Hepatocyte (in vitro differentiated cells): ENCODE results near the gene PPP4R4. TPM values are rescaled to one million over a fixed set of nuclear protein-coding genes. Genes with fewer than 3 reads are reported as not detected.

Experiments used
- DNase-seq: peaks from one replicate; pipeline ENCODE4 v3.0.0-alpha.2; 2016; ENCODE audit warnings: low spot score
- H2AFZ ChIP-seq: fragments of 200-600 bp; sonication (generic); 2 replicates; pipeline ENCODE4 v1.6.0; 2016; ENCODE audit warnings: antibody characterized with exemption, mild to moderate bottlenecking
- H3K27ac ChIP-seq: fragments of 200-600 bp; sonication (generic); 2 replicates; pipeline ENCODE4 v1.5.1; 2016; ENCODE audit warnings: mild to moderate bottlenecking
- H3K27me3 ChIP-seq: fragments of 200-600 bp; sonication (generic); 2 replicates; pipeline ENCODE4 v1.6.1; 2016
- H3K36me3 ChIP-seq: fragments of 200-600 bp; sonication (generic); replicated peaks from 2 replicates; pipeline ENCODE4 v1.5.1; 2016; ENCODE audit warnings: low read depth; ENCODE audit not compliant: insufficient read depth
- H3K4me1 ChIP-seq: fragments of 200-600 bp; sonication (generic); 2 replicates; pipeline ENCODE4 v1.5.1; 2016; ENCODE audit warnings: mild to moderate bottlenecking, moderate library complexity; ENCODE audit not compliant: insufficient read depth
- H3K4me2 ChIP-seq: fragments of 200-600 bp; sonication (generic); 2 replicates; pipeline ENCODE4 v1.6.0; 2016
- H3K4me3 ChIP-seq: fragments of 200-600 bp; sonication (generic); 2 replicates; pipeline ENCODE4 v1.5.1; 2016; ENCODE audit warnings: mild to moderate bottlenecking
- H3K79me2 ChIP-seq: fragments of 200-600 bp; sonication (generic); 2 replicates; pipeline ENCODE4 v1.6.0; 2017; ENCODE audit warnings: mild to moderate bottlenecking
- H3K9me2 ChIP-seq: fragments of 200-600 bp; sonication (generic); replicated peaks from 2 replicates; pipeline ENCODE4 v1.6.0; 2017; ENCODE audit warnings: mild to moderate bottlenecking; ENCODE audit not compliant: insufficient read depth
- H3K9me3 ChIP-seq: fragments of 200-600 bp; sonication (generic); 2 replicates; pipeline ENCODE4 v1.5.1; 2016; ENCODE audit warnings: low read depth, mild to moderate bottlenecking
- H4K20me1 ChIP-seq: fragments of 200-600 bp; sonication (generic); 2 replicates; pipeline ENCODE4 v1.6.0; 2016; ENCODE audit warnings: mild to moderate bottlenecking; ENCODE audit not compliant: insufficient read depth, poor library complexity, severe bottlenecking
- CTCF ChIP-seq: fragments of 200-600 bp; sonication (generic); IDR thresholded peaks from 2 replicates; pipeline ENCODE4 v1.5.1; 2016; ENCODE audit warnings: antibody characterized with exemption, mild to moderate bottlenecking; ENCODE audit not compliant: poor library complexity
- EZH2 ChIP-seq: fragments of 200-600 bp; sonication (generic); IDR thresholded peaks from 2 replicates; pipeline ENCODE4 v1.6.1; 2016; ENCODE audit warnings: antibody characterized with exemption, mild to moderate bottlenecking, borderline replicate concordance
- EZH2phosphoT487 ChIP-seq: fragments of 200-600 bp; sonication (generic); IDR thresholded peaks from one replicate; pipeline ENCODE4 v1.6.1; 2018; ENCODE audit warnings: antibody characterized with exemption, mild to moderate bottlenecking, low read depth, moderate library complexity; ENCODE audit not compliant: unreplicated experiment, severe bottlenecking
- WGBS: methylation state at CpG from one replicate; pipeline ENCODE4 v1.1.6; 2016; ENCODE audit warnings: low lambda C conversion rate; ENCODE audit errors: missing lambda C conversion rate; 5-methylcytosine and 5-hydroxymethylcytosine counted together
- polyA plus RNA-seq: library from polyadenylated mRNA; unstranded; fragments of >200 nt; fragmentation: Nextera tagmentation; extraction: Ambion mirVana; gene quantifications from 2 replicates; pipeline ENCODE4 v1.2.1, GENCODE V29; 2016
- total RNA-seq: library from RNA; depleted of rRNA; stranded (reverse); fragments of >200 nt; gene quantifications from 2 replicates; pipeline ENCODE4 v1.2.3, GENCODE V29; 2014

The PPP4R4 gene
- total and polyA plus RNA-seq, 2 experiments from 2014 or later = 1.0 to 3.8 TPM

DNA sequence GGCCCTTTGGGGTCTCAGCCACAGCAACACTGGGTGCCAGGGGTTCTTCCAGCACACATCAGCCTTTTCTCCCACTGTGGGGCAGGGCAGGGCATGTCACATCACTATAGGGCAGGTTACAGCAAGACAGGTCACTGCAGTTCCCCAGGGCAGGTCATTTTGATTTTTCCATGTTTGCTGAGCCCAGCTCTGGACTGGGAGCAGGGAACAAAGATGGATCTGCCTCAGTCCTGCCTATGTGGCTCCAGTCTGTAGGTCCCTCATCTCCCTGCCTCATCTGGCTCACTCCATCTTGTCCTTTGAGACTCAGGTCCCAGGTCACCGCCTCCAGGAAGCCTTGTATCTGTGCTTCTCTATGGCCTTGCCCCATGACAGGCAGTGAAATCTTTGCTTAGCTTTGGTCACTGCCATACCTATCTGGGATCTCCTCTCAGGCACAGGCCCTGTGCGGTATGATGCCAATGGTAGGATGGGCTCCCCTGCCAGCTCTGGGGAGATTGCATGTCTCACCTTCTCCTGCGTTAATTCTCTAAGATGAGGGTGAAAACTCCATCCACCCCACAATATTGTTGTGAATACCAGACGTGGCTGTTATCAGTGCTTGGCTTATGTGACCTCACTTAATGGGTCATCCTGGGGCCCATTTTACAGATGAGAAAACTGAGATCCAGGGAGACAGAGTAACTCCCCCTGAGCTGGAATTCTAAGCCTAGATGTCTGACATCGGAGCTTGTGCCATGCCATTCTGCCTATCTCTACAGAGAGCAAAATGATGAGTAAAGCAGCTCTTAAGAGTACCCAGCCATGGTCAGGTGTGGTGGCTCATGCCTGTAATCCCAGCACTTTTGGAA, 147.5 kb downstream of the PPP4R4 start:
- H3K4me3 ChIP-seq = no peak overlapping the region
- no peaks in the 10 kb centered on the region for H3K79me2 ChIP-seq

DNA sequence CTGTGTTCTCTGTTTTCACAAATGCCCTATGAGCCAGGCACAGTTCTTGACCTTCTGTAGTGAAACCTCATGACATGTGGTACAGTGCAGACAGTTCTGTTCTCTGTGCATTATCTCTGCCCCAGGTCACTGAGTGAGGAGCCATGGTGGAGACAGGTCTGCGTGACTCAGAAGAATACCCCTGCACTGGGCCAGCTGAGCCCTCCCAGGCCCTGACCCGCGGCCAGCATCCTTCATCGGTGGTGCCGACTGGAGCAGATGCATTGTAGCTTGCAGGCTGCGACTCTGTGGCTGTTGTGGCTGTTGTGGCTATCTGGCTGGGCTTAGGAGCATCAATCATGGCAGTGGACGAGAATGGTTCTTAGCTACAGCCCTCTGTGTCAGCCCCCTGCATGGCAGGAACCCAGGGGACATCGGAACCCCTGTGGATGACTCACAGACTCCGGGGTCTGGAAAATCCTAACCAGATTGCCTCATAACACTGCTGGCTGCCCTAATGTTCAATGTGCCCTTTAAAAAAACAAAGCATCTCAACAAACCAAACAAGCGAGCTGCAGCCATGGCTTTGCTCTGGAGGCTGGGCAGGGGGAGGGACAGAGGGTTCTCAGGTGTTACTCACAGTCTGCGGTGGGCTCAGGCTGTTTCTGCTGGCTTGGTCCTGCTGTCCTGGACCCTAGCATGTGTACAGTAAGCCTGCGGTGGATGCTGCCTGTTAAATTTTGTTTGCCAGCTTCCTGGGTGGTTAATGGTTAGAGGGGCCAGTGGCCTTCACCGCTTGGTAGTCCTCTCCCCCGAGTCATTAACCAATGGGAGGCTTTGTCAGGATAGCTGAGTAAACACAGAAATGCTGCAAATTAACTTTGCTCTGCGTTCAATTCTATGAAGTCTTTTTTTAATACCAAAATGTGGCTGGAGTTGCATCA, 148.8 kb downstream of the PPP4R4 start, which contains the start of gene SERPINA6:
TSS of gene SERPINA6 (minus strand) at position 689 of the 923 bp plus-strand sequence. CDS start 8,688 bp downstream, outside the sequence.
- TF ChIP-seq EZH2phosphoT487 (no peak), CTCF (no peak), EZH2 (no peak)
- WGBS = 72% methylated on average over 15 of the region's 15 CpGs
- no peak within 1 kb of the TSS for H2AFZ ChIP-seq
- no peaks in the 10 kb centered on the region for H4K20me1 ChIP-seq
- H3K4me2 ChIP-seq = peak within 1 kb of the TSS; percentile 56
- H3K9me3 ChIP-seq = no peaks in the 10 kb centered on the region
- H3K27me3 ChIP-seq = no peaks in the 10 kb centered on the region
- no peaks in the 10 kb centered on the region for H3K4me1 ChIP-seq
- no peak within 1 kb of the TSS for H3K4me3 ChIP-seq
- H3K79me2 ChIP-seq = no peaks in the 10 kb centered on the region
- peak within 1 kb of the TSS; percentile 83 for H3K27ac ChIP-seq
- no peaks in the 10 kb centered on the region for H3K36me3 ChIP-seq
- no peaks in the 10 kb centered on the region for H3K9me2 ChIP-seq
- DNase-seq = peak; percentile 39

More for the DNA sequence above, 147.5 kb downstream of the PPP4R4 start:
- DNase-seq = no peak
- Histone ChIP-seq H3K9me3 (no peaks in the 10 kb centered on the region), H3K4me2 (no peak overlapping the region), H3K4me1 (no peaks in the 10 kb centered on the region), H3K36me3 (no peaks in the 10 kb centered on the region), H3K9me2 (no peaks in the 10 kb centered on the region), H3K27me3 (no peaks in the 10 kb centered on the region), H3K27ac (peak overlapping the region; percentile 83), H4K20me1 (no peaks in the 10 kb centered on the region), H2AFZ (no peak overlapping the region)
- no peak for TF ChIP-seq EZH2
- WGBS = 86% methylated on average over 5 of the region's 5 CpGs

DNA sequence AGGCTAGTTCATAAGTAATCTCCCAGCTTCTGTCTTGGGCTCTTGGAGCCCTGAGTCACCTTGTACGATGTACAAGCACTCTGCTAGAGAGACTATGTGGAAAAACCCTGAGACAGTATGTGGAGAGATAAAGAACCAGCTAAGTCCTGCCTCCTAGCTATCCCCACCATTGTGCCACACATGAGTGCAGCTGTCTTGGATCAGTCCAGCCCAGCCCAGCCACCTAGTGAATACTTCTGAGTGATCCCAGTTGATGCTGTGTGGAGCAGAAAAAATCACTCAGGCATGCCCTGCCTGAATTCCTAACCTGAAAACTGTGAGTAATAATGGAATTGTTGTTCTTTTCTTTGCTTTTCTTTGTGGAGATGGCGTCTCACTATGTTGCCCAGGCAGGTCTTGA, 154.1 kb downstream of the PPP4R4 start:
- Histone ChIP-seq H3K9me3 (no peaks in the 10 kb centered on the region), H3K4me3 (no peak overlapping the region), H3K36me3 (no peaks in the 10 kb centered on the region), H3K9me2 (no peaks in the 10 kb centered on the region), H2AFZ (no peak overlapping the region), H3K4me2 (no peak overlapping the region), H3K4me1 (no peaks in the 10 kb centered on the region), H3K27me3 (no peaks in the 10 kb centered on the region), H3K79me2 (no peaks in the 10 kb centered on the region), H4K20me1 (no peaks in the 10 kb centered on the region), H3K27ac (no peak overlapping the region)
- WGBS = 89% methylated on average over 2 of the region's 2 CpGs
- no peak for DNase-seq
- TF ChIP-seq EZH2 = no peak

Other genes with a start within 250 kb of the PPP4R4 start
- not detected in 2 replicates for gene FAM181A, start 247.0 kb upstream of the PPP4R4 start, total RNA-seq
- 0.90 TPM in 1 of 2 replicates, not detected in the other for gene FAM181A, start 247.0 kb upstream of the PPP4R4 start, polyA plus RNA-seq
- 0.53 and 1.8 TPM in 2 replicates for gene ASB2, start 197.8 kb upstream of the PPP4R4 start, total RNA-seq
- gene ASB2, start 197.8 kb upstream of the PPP4R4 start, polyA plus RNA-seq = 0.27 and 0.32 TPM in 2 replicates
- not detected in 2 replicates for gene CCDC197, start 177.0 kb upstream of the PPP4R4 start, total RNA-seq
- gene CCDC197, start 177.0 kb upstream of the PPP4R4 start, polyA plus RNA-seq = not detected in 2 replicates
- 2.1 and 2.7 TPM in 2 replicates for gene OTUB2, start 148.0 kb upstream of the PPP4R4 start, total RNA-seq
- gene OTUB2, start 148.0 kb upstream of the PPP4R4 start, polyA plus RNA-seq = 1.5 and 2.8 TPM in 2 replicates
- 127 and 134 TPM in 2 replicates for gene DDX24, start 93.1 kb upstream of the PPP4R4 start, total RNA-seq
- 125 and 145 TPM in 2 replicates for gene DDX24, start 93.1 kb upstream of the PPP4R4 start, polyA plus RNA-seq
- 16.7 and 18.9 TPM in 2 replicates for gene IFI27L1, start 93.0 kb upstream of the PPP4R4 start, total RNA-seq
- gene IFI27L1, start 93.0 kb upstream of the PPP4R4 start, polyA plus RNA-seq = 29.4 and 32.1 TPM in 2 replicates
- 1.1 and 1.8 TPM in 2 replicates for gene IFI27, start 63.6 kb upstream of the PPP4R4 start, total RNA-seq
- 6.7 and 7.3 TPM in 2 replicates for gene IFI27, start 63.6 kb upstream of the PPP4R4 start, polyA plus RNA-seq
- gene IFI27L2, start 44.7 kb upstream of the PPP4R4 start, total RNA-seq = 47.4 and 95.1 TPM in 2 replicates
- gene IFI27L2, start 44.7 kb upstream of the PPP4R4 start, polyA plus RNA-seq = 90.5 and 91.5 TPM in 2 replicates
- 19.1 and 23.0 TPM in 2 replicates for gene SERPINA10, start 118.9 kb downstream of the PPP4R4 start, total RNA-seq
- 4.5 and 10.5 TPM in 2 replicates for gene SERPINA10, start 118.9 kb downstream of the PPP4R4 start, polyA plus RNA-seq
- gene SERPINA6, start 149.0 kb downstream of the PPP4R4 start, total RNA-seq = 132 TPM in 2 replicates
- 86.8 and 135 TPM in 2 replicates for gene SERPINA6, start 149.0 kb downstream of the PPP4R4 start, polyA plus RNA-seq
- not detected in 2 replicates for gene SERPINA2, start 192.4 kb downstream of the PPP4R4 start, total RNA-seq
- not detected in 2 replicates for gene SERPINA2, start 192.4 kb downstream of the PPP4R4 start, polyA plus RNA-seq
- 5,074 and 5,718 TPM in 2 replicates for gene SERPINA1, start 214.3 kb downstream of the PPP4R4 start, total RNA-seq
- 3,463 and 3,480 TPM in 2 replicates for gene SERPINA1, start 214.3 kb downstream of the PPP4R4 start, polyA plus RNA-seq